Left lung (tissue), 10 donors: ENCODE measurements around the gene CD247. TPM values are rescaled to one million over a fixed set of nuclear protein-coding genes. Genes with fewer than 3 reads are reported as not detected.

ENCODE experiments used
- ATAC-seq: fragments of 200-7000 bp; cut with Tn5 transposase; one replicate; pipeline ENCODE4 v1.9.1; 2020; ENCODE audit warnings: moderate library complexity
- DNase-seq, 4 donors: peaks; one replicate each; pipeline ENCODE4 v3.0.0-alpha.2; 2013 to 2020
- H3K27ac ChIP-seq, 2 donors: fragments of 200-600 bp; sonication (generic) in 1 of 2; one replicate each; pipeline versions ENCODE4 v1.5.0 to v1.8.0; 2020 to 2021
- H3K27me3 ChIP-seq, 2 donors: fragments of 200-600 bp; sonication (generic) in 1 of 2; one replicate each; pipeline versions ENCODE4 v1.5.0 to v1.8.0; 2020 to 2021
- H3K36me3 ChIP-seq, 2 donors: fragments of 200-600 bp; sonication (generic) in 1 of 2; one replicate each; pipeline versions ENCODE4 v1.5.0 to v1.8.0; 2020 to 2021
- H3K4me1 ChIP-seq, 2 donors: fragments of 200-600 bp; one replicate each; pipeline ENCODE4 v1.8.0; 2021
- H3K4me3 ChIP-seq, 2 donors: fragments of 200-600 bp; sonication (generic) in 1 of 2; one replicate each; pipeline versions ENCODE4 v1.5.0 to v1.8.0; 2020 to 2021; ENCODE audit warnings: mild to moderate bottlenecking in 1 of 2
- H3K9me3 ChIP-seq, 2 donors: fragments of 200-600 bp; sonication (generic) in 1 of 2; one replicate each; pipeline versions ENCODE4 v1.5.0 to v1.8.0; 2020 to 2021
- CTCF ChIP-seq, 2 donors: fragments of 200-600 bp; sonication (generic) in 1 of 2; IDR thresholded peaks; one replicate each; pipeline versions ENCODE4 v1.5.0 to v1.8.0; 2021; ENCODE audit warnings: antibody characterized with exemption in 2 of 2
- intact Hi-C, 2 donors: fragments of 100-400 bp; cut with DNase I; formaldehyde crosslinking; loops; one replicate each; pipeline versions ENCODE4 v1.11.2 to v1.14.2; 2022
- polyA plus RNA-seq, 6 donors: library from polyadenylated mRNA; unstranded; fragments of 120-200 nt; gene quantifications; one replicate each; pipeline ENCODE4 v1.2.1, GENCODE V29; 2013; ENCODE audit not compliant: insufficient read length in 6 of 6
- total RNA-seq, 2 donors: library from RNA; stranded (reverse); fragmentation: NEBNext Ultra II Directional; extraction: Animal tissue kit (Norgen Biotek cat#: 25700); gene quantifications; one replicate each; pipeline ENCODE4 v1.2.1, GENCODE V29; 2021
- donor health status: DM: no; HTN: yes; CAD: no.
- donor health status: DM: no; HTN: no; CAD: no.

CD247 gene
- total and polyA plus RNA-seq, 8 donors: 1.3 to 5.6 (median 1.9) TPM

GRCh38 chr1:167455786-167456446 lies 62.4 kb downstream of the CD247 start:
- intact Hi-C loops: no loop called here
- Histone ChIP-seq H3K27me3 (peaks cover 0 to 10% of the 10 kb centered on the region in 2 donors), H3K27ac (peak overlapping the region; percentile 61 to 67), H3K9me3 (no peaks in the 10 kb centered on the region), H3K4me1 (peaks cover 0 to 11% of the 10 kb centered on the region in 2 donors), H3K4me3 (peak overlapping the region; percentile 68 to 81), H3K36me3 (no peaks in the 10 kb centered on the region)
- ATAC-seq: peak; percentile 75
- no peak for TF ChIP-seq CTCF (IDR thresholded peaks at IDR 0.05)
- peak in 3 of 4 donors; percentile 26 to 84 (median 45) for DNase-seq

GRCh38 chr1:167454894-167455785 lies 63.2 kb downstream of the CD247 start:
- H3K4me3 ChIP-seq: peak overlapping the region; percentile 68 to 81
- peaks cover 0 to 11% of the 10 kb centered on the region in 2 donors for H3K4me1 ChIP-seq
- H3K36me3 ChIP-seq: no peaks in the 10 kb centered on the region
- no peak for TF ChIP-seq CTCF (IDR thresholded peaks at IDR 0.05)
- peak overlapping the region; percentile 61 to 67 for H3K27ac ChIP-seq
- no peaks in the 10 kb centered on the region for H3K9me3 ChIP-seq
- peaks cover 0 to 10% of the 10 kb centered on the region in 2 donors for H3K27me3 ChIP-seq
- ATAC-seq (peak; percentile 89), DNase-seq (peak; percentile 38 to 93 (median 62))
- intact Hi-C loops: no loop called here

GRCh38 chr1:167454304-167454893 lies 63.9 kb downstream of the CD247 start:
- ATAC-seq: no peak
- Histone ChIP-seq H3K4me1 (peaks cover 0 to 11% of the 10 kb centered on the region in 2 donors), H3K36me3 (no peaks in the 10 kb centered on the region), H3K27ac (peak overlapping the region; percentile 61 to 67), H3K27me3 (peaks cover 0 to 10% of the 10 kb centered on the region in 2 donors), H3K9me3 (no peaks in the 10 kb centered on the region), H3K4me3 (peak overlapping the region; percentile 68 to 81)
- no peak for TF ChIP-seq CTCF (IDR thresholded peaks at IDR 0.05)
- intact Hi-C loops: no loop called here
- DNase-seq: peak in 1 of 4 donors; percentile 20

GRCh38 chr1:167453123-167453522 lies 65.2 kb downstream of the CD247 start:
- TF ChIP-seq CTCF (IDR thresholded peaks at IDR 0.05): no peak
- Histone ChIP-seq H3K27me3 (peaks cover 0 to 10% of the 10 kb centered on the region in 2 donors), H3K9me3 (no peaks in the 10 kb centered on the region), H3K4me3 (no peak overlapping the region), H3K27ac (no peak overlapping the region), H3K36me3 (no peaks in the 10 kb centered on the region), H3K4me1 (peaks cover 0 to 11% of the 10 kb centered on the region in 2 donors)
- DNase-seq (no peak), ATAC-seq (no peak)
- intact Hi-C loops: no loop called here
